ENCODE measurements around the gene ZNF283. TPM values are rescaled to one million over a fixed set of nuclear protein-coding genes. Genes with fewer than 3 reads are reported as not detected.
"Not testable (repeated sequence)": the region's sequence is repeated elsewhere in the genome, so short reads cannot be mapped to it uniquely, and the experiment has no call there.

The ZNF283 gene
- total RNA-seq, 1 donor from 2014 or later: 8.2 TPM

DNA sequence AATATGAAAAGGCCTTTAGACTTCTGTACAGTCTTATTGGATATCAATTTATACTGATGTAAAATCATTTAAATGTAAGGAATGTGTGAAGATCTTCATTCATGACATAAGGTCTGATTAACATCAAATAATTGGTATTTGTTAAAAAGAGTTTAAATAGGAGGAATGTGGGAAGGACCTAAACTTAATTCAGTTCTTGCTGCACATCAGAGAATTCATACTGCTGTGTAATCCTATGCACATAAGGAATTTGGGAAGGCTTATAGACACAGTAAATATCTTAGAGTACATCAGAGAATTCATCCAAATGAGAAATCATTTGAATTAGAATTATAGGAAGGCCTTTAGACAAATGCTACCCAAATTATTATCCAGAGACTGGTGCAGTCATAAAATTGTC, 21.7 kb downstream of the ZNF283 start:
- DNase-seq (ENCODE audit: low spot score): no peak

GRCh38 chr19:43858174-43858573, 31.1 kb downstream of the ZNF283 start:
- DNase-seq (ENCODE audit: low spot score): no peak

GRCh38 chr19:43866923-43867322, 39.8 kb downstream of the ZNF283 start:
- not testable (repeated sequence) for DNase-seq (ENCODE audit: low spot score)

DNA sequence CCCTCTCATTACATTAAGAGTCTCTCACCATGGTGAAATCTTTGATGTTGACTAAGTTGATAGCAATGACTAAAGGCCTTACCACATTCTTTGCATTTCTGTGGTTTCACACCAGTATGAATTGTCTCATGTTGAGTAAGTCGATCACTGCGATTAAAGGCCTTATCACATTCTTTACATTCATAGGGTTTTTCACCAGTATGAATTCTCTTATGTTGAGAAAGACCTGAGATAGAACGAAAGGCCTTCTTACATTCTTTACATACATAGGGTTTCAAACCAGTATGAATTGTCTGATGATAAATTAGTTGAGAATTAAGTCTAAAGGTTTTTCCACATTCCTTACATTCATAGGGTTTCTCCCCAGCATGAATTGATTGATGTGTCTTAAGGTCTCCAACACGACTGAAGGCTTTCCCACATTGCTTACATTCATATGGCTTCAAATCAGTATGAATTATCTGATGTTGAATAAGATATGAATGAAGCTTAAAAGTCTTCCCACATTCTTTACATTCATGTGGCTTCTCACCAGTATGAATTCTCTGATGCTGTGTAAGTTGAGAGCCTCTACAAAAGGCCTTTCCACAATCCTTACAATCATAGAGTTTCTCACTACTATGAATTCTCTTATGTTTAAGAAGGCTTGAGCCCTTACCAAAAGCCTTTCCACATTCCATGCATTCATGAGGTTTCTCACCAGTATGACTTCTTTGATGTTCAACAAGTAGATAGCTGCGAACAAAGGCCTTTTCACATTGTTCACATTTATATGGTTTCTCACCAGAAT, 45.6 kb downstream of the ZNF283 start:
- no peak for DNase-seq (ENCODE audit: low spot score)

DNA sequence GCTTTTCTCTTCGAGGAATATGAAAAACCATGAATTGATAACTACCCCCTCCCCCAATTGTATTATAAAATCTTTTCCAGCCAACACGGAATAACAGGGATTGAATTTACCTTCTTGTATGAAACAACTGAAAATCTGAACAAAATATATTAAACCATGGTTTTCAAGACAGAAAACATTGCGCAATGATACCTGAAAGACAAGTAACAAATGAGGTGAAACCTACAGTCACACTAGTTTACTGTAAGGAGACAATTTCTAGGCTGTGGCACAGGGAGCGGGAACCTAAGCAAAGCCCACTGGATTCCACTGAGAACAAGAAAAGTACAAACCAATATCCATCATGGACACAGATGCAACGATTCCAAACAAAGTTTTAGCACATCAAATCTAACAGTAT, 53.4 kb downstream of the ZNF283 start:
- DNase-seq (ENCODE audit: low spot score): no peak

DNA sequence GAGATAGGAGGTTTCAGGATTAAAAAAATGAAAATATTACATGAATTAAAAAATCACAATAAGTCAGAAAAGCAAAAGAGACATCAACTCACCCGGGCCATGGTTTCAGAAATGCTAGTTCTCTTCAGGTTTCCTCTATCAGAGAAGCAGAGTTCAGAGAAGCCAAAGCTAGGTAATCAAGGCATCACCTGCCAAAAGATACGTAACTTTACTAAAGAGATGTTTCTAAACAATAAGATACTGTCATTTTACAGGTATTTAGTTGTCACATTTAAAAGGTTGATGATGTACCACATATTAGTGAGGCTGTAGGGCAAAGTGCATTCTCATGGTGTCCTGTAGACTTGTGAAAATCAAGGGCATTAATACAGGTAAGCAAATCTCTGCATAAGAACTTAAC, 56.7 kb downstream of the ZNF283 start, which contains the start of gene ZNF404:
Gene ZNF404 (minus strand): TSS at position 101 of the 400 bp plus-strand sequence.
- no peak for DNase-seq (ENCODE audit: low spot score)

DNA sequence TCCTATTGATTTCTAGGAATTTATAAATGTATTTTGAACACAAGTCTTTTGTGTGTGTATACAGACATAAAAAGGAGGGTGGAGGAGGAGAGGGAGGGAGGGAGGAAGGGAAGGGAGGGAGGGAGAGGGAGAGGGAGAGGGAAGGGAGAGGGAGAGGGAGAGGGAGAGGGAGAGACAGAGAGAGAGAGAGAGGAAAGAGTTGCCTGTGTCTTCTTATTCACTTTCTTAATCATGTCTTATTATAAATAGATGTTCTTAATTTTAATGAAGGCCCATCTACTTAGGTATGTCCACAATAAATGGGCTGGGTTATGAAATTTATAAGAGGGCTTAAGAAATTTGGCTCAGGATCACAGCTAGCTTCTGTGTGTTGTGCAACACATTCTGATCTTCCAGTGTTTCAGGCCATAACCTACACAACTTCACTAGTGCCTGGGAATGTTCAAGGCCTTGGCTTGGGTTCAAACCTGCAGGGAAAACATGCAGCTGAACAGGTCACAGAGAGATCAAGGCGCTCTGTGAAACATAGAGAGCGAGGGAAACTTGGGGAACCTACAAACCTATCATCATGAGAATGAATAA, 68.7 kb downstream of the ZNF283 start:
- no peak for DNase-seq (ENCODE audit: low spot score)

Other genes with a start within 250 kb of the ZNF283 start
- gene IRGQ, start 231.2 kb upstream of the ZNF283 start, total RNA-seq: 21.7 TPM
- 12.1 TPM for gene ZNF576, start 230.7 kb upstream of the ZNF283 start, total RNA-seq
- 0.22 TPM for gene SRRM5, start 215.2 kb upstream of the ZNF283 start, total RNA-seq
- gene ZNF428, start 207.7 kb upstream of the ZNF283 start, total RNA-seq: 19.2 TPM
- gene CADM4, start 187.5 kb upstream of the ZNF283 start, total RNA-seq: 1.4 TPM
- 58.0 TPM for gene PLAUR, start 157.2 kb upstream of the ZNF283 start, total RNA-seq
- gene IRGC, start 111.2 kb upstream of the ZNF283 start, total RNA-seq: not detected
- gene SMG9, start 72.4 kb upstream of the ZNF283 start, total RNA-seq: 21.1 TPM
- gene KCNN4, start 46.3 kb upstream of the ZNF283 start, total RNA-seq: 3.1 TPM
- gene LYPD5, start 24.9 kb upstream of the ZNF283 start, total RNA-seq: 2.0 TPM
- 1.7 TPM for gene ZNF404, start 56.6 kb downstream of the ZNF283 start, total RNA-seq
- gene ZNF45, start 108.0 kb downstream of the ZNF283 start, total RNA-seq: 7.7 TPM
- 4.1 TPM for gene ZNF221, start 123.9 kb downstream of the ZNF283 start, total RNA-seq
- 5.7 TPM for gene ZNF155, start 156.9 kb downstream of the ZNF283 start, total RNA-seq
- gene ZNF230, start 175.6 kb downstream of the ZNF283 start, total RNA-seq: 2.4 TPM
- gene ZNF222, start 198.1 kb downstream of the ZNF283 start, total RNA-seq: 3.2 TPM
- gene ZNF223, start 224.7 kb downstream of the ZNF283 start, total RNA-seq: 2.1 TPM
- 1.9 TPM for gene ZNF284, start 244.8 kb downstream of the ZNF283 start, total RNA-seq